Adrenal gland (tissue), 5 donors: ENCODE data around the gene ST8SIA6.

ENCODE experiments used
- POLR2A ChIP-seq, 2 donors: fragments of 450-650 bp; IDR thresholded peaks; one replicate each; pipeline ENCODE4 v1.6.1; 2017; ENCODE audit warnings: antibody characterized with exemption in 2 of 2, mild to moderate bottlenecking in 2 of 2, moderate library complexity in 1 of 2
- TF ChIP-seq, protein P1 (sequence below), 6 experiments: fragments of 450-650 bp in 4 of 6; fragments of 200-600 bp in 2 of 6; sonication (generic) in 1 of 6; IDR thresholded peaks; 1 replicate in 5 of 6; 2 replicates in 1 of 6; pipeline versions ENCODE4 v1.5.1 to v1.8.0; 2016 to 2021; ENCODE audit warnings: antibody characterized with exemption in 6 of 6, mild to moderate bottlenecking in 2 of 6, moderate library complexity in 1 of 6
- donor health status: DM: no; HTN: no; CAD: no.

DNA sequence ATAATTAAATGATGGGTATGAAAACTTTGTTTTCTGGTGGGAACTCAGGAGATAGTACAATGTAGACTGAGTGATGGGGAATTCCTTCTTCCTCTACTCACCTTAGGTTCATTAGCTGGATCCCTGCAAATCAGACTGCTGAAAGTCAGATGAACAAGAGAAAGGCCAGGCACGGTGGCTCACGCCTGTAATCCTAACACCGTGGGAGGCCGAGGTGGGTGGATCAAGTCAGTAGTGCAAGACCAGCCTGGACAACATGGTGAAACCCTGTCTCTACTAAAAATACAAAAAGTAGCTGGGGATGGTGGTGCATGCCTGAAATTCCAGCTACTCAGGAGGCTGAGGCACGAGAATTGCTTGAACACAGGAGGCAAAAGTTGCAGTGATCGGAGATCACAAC lies 28.7 kb upstream of the ST8SIA6 start:
- TF ChIP-seq, protein P1, sequence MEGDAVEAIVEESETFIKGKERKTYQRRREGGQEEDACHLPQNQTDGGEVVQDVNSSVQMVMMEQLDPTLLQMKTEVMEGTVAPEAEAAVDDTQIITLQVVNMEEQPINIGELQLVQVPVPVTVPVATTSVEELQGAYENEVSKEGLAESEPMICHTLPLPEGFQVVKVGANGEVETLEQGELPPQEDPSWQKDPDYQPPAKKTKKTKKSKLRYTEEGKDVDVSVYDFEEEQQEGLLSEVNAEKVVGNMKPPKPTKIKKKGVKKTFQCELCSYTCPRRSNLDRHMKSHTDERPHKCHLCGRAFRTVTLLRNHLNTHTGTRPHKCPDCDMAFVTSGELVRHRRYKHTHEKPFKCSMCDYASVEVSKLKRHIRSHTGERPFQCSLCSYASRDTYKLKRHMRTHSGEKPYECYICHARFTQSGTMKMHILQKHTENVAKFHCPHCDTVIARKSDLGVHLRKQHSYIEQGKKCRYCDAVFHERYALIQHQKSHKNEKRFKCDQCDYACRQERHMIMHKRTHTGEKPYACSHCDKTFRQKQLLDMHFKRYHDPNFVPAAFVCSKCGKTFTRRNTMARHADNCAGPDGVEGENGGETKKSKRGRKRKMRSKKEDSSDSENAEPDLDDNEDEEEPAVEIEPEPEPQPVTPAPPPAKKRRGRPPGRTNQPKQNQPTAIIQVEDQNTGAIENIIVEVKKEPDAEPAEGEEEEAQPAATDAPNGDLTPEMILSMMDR (IDR thresholded peaks at IDR 0.05): no peak
- no peak for TF ChIP-seq POLR2A (IDR thresholded peaks at IDR 0.05)
